Activated CD4-positive, alpha-beta T cell treated with anti-CD3 and anti-CD28 coated beads, Interleukin-2, amount 10 ng/mL, durations not matched to agents 7 days and 5 days (primary cell): ENCODE results near the gene PLA2G12A. TPM values are rescaled to one million over a fixed set of nuclear protein-coding genes. Genes with fewer than 3 reads are reported as not detected.

Experiments used
- CTCF ChIA-PET: fragments of 350-600 bp; sonication (Branson Sonifier 250); formaldehyde crosslinking; loops from one replicate; lab custom pipeline; 2021; ENCODE audit warnings: antibody characterized with exemption; lab: Charles Lee
- POLR2A ChIA-PET: fragments of 350-600 bp; sonication (Branson Sonifier 250); formaldehyde crosslinking; loops from one replicate; lab custom pipeline; 2021; ENCODE audit warnings: antibody characterized with exemption; lab: Charles Lee
- DNase-seq: peaks from one replicate; pipeline ENCODE4 v3.0.0-alpha.2; 2020
- H3K27ac Mint-ChIP-seq: one replicate; pipeline ENCODE4 v1.8.0; 2021; ENCODE audit warnings: mild to moderate bottlenecking, moderate library complexity, mixed read lengths
- H3K27me3 Mint-ChIP-seq: one replicate; pipeline ENCODE4 v1.8.0; 2021; ENCODE audit warnings: mixed read lengths
- H3K36me3 Mint-ChIP-seq: one replicate; pipeline ENCODE4 v1.8.0; 2021; ENCODE audit warnings: low read depth, mixed read lengths
- H3K4me1 Mint-ChIP-seq: one replicate; pipeline ENCODE4 v1.8.0; 2021; ENCODE audit warnings: mixed read lengths
- H3K4me3 Mint-ChIP-seq: one replicate; pipeline ENCODE4 v1.8.0; 2021; ENCODE audit warnings: mild to moderate bottlenecking, moderate library complexity, mixed read lengths
- H3K9me3 Mint-ChIP-seq: one replicate; pipeline ENCODE4 v1.8.0; 2021; ENCODE audit warnings: mixed read lengths
- total RNA-seq, 2 experiments: library from RNA; stranded (reverse); gene quantifications; one replicate each; pipeline ENCODE4 v1.2.3, GENCODE V29; 2021

Gene PLA2G12A
- total RNA-seq, 2 experiments from 2014 or later = 18.7 TPM

- Mint-ChIP-seq H3K36me3 (peaks cover 63% of the 10 kb centered on the region), H3K9me3 (peaks cover 2% of the 10 kb centered on the region), H3K27ac (no peak overlapping the region), H3K4me1 (peaks cover 35% of the 10 kb centered on the region), H3K27me3 (no peaks in the 10 kb centered on the region), H3K4me3 (no peak overlapping the region)
- ChIA-PET POLR2A (no interaction called here), CTCF (no interaction called here)
- DNase-seq = no peak
These were observed 63.9 kb downstream of the PLA2G12A start for GRCh38 chr4:109665783-109666485.

DNA sequence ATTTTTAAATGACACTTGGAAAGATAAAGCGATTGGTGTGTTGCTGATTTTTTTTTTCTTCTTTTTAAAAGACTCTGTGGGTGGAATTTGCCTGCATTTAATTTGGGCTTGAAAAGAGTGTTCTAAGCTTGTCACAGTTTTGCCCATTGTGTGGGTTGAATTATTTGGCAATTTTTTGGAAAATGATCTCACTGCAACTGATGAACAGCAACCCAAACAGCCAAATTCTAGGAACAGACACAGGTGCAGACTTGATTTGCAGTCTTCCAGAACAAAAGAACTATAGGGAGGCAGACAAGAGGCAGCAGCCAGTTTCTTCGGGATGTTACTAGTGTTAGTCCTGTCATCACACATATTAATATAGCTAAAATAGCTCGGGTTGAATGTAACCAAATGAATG lies 67.1 kb downstream of the PLA2G12A start:
- H3K4me1 Mint-ChIP-seq = peaks cover 30% of the 10 kb centered on the region
- DNase-seq = no peak
- H3K36me3 Mint-ChIP-seq = peaks cover 44% of the 10 kb centered on the region
- H3K27me3 Mint-ChIP-seq = no peaks in the 10 kb centered on the region
- CTCF ChIA-PET = interaction anchor here (1.6 kb wide), 1 partner anchor 27 kb away, joined by 5 read pairs; no protein-coding TSS in a partner anchor
- H3K9me3 Mint-ChIP-seq = no peaks in the 10 kb centered on the region
- POLR2A ChIA-PET = no interaction called here
- no peak overlapping the region for H3K27ac Mint-ChIP-seq
- no peak overlapping the region for H3K4me3 Mint-ChIP-seq

GRCh38 chr4:109662116-109662515 lies 67.8 kb downstream of the PLA2G12A start:
- Mint-ChIP-seq H3K4me1 (peaks cover 31% of the 10 kb centered on the region), H3K36me3 (peaks cover 43% of the 10 kb centered on the region), H3K9me3 (no peaks in the 10 kb centered on the region), H3K27me3 (no peaks in the 10 kb centered on the region), H3K4me3 (no peak overlapping the region), H3K27ac (no peak overlapping the region)
- CTCF ChIA-PET = interaction anchor here (1.6 kb wide), 1 partner anchor 26 kb away, joined by 5 read pairs; no protein-coding TSS in a partner anchor
- no peak for DNase-seq
- POLR2A ChIA-PET = no interaction called here

Other genes starting within 250 kb of the PLA2G12A start
- 100 to 1,000 TPM; 132 to 141 TPM for gene MCUB, start 169.8 kb downstream of the PLA2G12A start, total RNA-seq
- 10 to 100 TPM; 25.7 to 31.5 TPM for gene CASP6, start 26.6 kb downstream of the PLA2G12A start, total RNA-seq
- gene CFI, start 71.9 kb upstream of the PLA2G12A start, total RNA-seq = not detected
- gene GAR1, start 85.7 kb upstream of the PLA2G12A start, total RNA-seq = 10 to 100 TPM; 23.6 to 24.3 TPM
- gene RRH, start 97.9 kb upstream of the PLA2G12A start, total RNA-seq = under 1 TPM in 1 of 2 experiments, not detected in 1; 0.22 TPM
- under 1 TPM; 0.15 to 0.20 TPM for gene LRIT3, start 118.0 kb upstream of the PLA2G12A start, total RNA-seq
- not detected for gene EGF, start 182.8 kb upstream of the PLA2G12A start, total RNA-seq